Lower leg skin (tissue), 4 donors: ENCODE data around the gene HACD2. TPM values are rescaled to one million over a fixed set of nuclear protein-coding genes. Genes with fewer than 3 reads are reported as not detected.

Experiments
- DNase-seq, 2 donors: peaks; one replicate each; pipeline ENCODE4 v3.0.0-alpha.2; 2019; ENCODE audit warnings: low spot score in 2 of 2
- H3K4me3 ChIP-seq: fragments of 200-600 bp; sonication (generic); 2 replicates; pipeline ENCODE4 v1.5.1; 2017; ENCODE audit warnings: mild to moderate bottlenecking, low read depth; ENCODE audit not compliant: poor library complexity, severe bottlenecking
- POLR2A ChIP-seq, 2 donors: fragments of 450-650 bp; IDR thresholded peaks; one replicate each; pipeline ENCODE4 v1.6.1; 2016 to 2017; ENCODE audit warnings: antibody characterized with exemption in 2 of 2, mild to moderate bottlenecking in 1 of 2, moderate library complexity in 1 of 2
- WGBS, 2 donors: methylation state at CpG; one replicate each; pipeline ENCODE4 v1.1.5; 2018; 5-methylcytosine and 5-hydroxymethylcytosine counted together
- intact Hi-C: fragments of 100-400 bp; cut with DNase I; formaldehyde crosslinking; loops from one replicate; pipeline ENCODE4 v1.15.0; 2023; ENCODE audit warnings: low total_unique reads
- total RNA-seq, 4 donors: library from RNA; depleted of rRNA; stranded (reverse); fragments of >200 nt; gene quantifications; one replicate each; pipeline ENCODE4 v1.1.0, GENCODE V29; 2016
- TF ChIP-seq, protein P1 (sequence below), 3 donors: fragments of 450-650 bp; IDR thresholded peaks; one replicate each; pipeline ENCODE4 v1.5.1; 2016; ENCODE audit warnings: antibody characterized with exemption in 3 of 3, mild to moderate bottlenecking in 3 of 3, moderate library complexity in 2 of 3

Gene HACD2
- total RNA-seq, 4 donors from 2014 or later = 29.3 to 56.4 (median 40.2) TPM

DNA sequence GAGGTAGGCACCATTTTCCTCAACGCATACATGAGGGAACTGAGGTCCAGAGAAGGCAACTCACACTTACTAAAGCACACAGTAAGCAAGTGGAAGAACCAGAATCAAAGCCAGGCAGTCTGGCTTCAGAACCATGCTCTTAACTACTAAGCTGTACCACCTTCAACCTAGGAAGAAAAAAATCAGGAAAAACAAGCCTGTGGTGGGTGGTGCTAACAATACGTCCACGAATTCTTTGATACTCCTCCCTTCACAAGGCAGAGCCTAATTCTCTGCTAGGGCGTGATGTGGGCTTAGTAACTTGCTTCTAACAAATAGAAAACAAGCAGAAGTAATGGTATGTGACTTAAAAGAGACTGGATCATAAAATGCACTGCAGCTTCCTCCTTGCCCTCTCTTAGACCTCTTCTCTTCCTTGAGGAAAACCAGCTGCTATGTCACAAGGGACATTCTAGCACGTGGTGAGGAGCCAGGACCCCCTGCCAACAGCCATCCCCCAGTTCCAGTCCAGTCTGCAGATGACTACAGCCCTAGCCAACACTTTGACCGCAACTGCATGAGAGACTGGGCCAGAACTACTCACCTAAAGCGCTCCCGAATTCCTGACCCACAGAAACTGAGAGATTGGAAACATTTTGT lies 36.9 kb downstream of the HACD2 start:
- H3K4me3 ChIP-seq = no peak overlapping the region
- TF ChIP-seq, protein P1, sequence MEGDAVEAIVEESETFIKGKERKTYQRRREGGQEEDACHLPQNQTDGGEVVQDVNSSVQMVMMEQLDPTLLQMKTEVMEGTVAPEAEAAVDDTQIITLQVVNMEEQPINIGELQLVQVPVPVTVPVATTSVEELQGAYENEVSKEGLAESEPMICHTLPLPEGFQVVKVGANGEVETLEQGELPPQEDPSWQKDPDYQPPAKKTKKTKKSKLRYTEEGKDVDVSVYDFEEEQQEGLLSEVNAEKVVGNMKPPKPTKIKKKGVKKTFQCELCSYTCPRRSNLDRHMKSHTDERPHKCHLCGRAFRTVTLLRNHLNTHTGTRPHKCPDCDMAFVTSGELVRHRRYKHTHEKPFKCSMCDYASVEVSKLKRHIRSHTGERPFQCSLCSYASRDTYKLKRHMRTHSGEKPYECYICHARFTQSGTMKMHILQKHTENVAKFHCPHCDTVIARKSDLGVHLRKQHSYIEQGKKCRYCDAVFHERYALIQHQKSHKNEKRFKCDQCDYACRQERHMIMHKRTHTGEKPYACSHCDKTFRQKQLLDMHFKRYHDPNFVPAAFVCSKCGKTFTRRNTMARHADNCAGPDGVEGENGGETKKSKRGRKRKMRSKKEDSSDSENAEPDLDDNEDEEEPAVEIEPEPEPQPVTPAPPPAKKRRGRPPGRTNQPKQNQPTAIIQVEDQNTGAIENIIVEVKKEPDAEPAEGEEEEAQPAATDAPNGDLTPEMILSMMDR (IDR thresholded peaks at IDR 0.05) = no peak
- no peak for TF ChIP-seq POLR2A (IDR thresholded peaks at IDR 0.05)
- intact Hi-C loops = no loop called here
- no peak for DNase-seq
- WGBS, 2 donors = 73 to 79% methylated on average over 8 of the region's 8 CpGs

DNA sequence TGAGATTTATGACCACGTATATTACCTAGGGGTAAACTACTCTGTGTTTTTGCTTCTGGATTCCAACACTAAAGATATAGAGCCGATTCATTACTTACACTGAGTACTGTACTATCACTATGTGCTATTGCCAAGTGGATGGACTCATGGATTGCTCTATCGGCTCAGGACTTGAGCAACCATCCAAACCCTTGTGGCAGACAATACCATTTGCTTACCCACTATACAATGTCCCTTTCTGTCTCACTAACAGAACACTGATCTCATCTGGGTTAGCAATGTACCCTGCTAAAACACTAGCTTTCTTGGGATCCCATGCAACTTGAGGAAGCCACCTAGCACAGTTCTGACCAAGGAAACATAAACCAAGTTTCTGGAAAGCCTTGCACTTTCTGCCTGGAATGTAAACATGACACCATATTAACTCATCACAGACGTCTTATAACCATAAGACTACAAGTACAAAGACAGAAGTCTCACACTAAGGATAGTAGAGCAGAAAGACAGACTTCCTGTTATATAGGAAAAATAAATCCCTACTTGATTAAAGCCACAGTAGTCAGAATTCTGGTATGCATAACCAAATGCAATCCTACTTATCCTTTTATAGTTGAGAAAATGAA lies 38.6 kb downstream of the HACD2 start:
- WGBS, 2 donors = 69 to 74% methylated on average over 4 of the region's 4 CpGs
- intact Hi-C loops = no loop called here
- TF ChIP-seq POLR2A (IDR thresholded peaks at IDR 0.05) = no peak
- TF ChIP-seq, protein P1 (IDR thresholded peaks at IDR 0.05) = no peak
- no peak overlapping the region for H3K4me3 ChIP-seq
- no peak for DNase-seq

DNA sequence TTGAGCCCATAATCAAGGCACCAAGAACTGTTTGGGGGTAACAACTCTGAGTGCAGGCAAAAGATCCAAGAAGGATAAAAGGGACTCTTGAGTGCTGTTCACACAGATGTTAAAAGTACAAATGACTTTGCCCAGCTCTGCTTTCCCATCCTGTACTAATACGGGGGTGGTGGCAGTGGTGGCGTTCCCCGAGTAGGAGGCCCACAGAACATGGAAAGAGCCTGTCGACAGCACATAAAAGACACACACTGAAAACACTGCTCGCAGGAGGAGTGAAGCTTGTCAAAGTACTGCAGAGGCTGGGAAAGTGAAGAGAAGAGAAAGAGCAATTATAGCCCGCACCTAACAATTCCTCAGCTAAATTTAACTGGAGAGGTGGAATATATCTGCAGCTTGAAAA lies 40.9 kb downstream of the HACD2 start:
- WGBS, 2 donors = 81 to 87% methylated on average over 6 of the region's 6 CpGs
- intact Hi-C loops = no loop called here
- TF ChIP-seq, protein P1 (IDR thresholded peaks at IDR 0.05) = no peak
- no peak for TF ChIP-seq POLR2A (IDR thresholded peaks at IDR 0.05)
- DNase-seq = no peak
- no peak overlapping the region for H3K4me3 ChIP-seq

DNA sequence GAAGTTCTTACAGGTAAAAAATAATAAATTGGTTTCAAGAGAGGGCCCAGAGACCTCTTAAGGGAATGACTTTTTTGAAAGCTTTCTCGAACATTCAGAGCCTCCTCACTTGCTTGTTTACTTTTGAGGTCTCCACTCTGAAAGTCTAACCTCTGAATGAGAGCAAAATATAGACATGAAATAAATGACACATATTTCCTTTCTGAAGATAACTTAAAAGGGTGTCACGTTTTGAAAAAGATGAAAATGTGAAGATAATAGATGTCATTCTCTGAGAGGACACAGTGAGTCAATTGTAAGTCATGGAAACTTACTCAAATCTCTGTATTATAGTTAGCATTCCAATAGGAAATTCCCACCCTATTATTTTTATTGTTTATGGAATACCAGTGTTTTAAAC lies 44.6 kb downstream of the HACD2 start:
- no peak for TF ChIP-seq POLR2A (IDR thresholded peaks at IDR 0.05)
- TF ChIP-seq, protein P1 (IDR thresholded peaks at IDR 0.05) = no peak
- no peak for DNase-seq
- H3K4me3 ChIP-seq = no peak overlapping the region
- intact Hi-C loops = no loop called here
- 64 to 65% methylated on average over 2 of the region's 2 CpGs for WGBS, 2 donors

DNA sequence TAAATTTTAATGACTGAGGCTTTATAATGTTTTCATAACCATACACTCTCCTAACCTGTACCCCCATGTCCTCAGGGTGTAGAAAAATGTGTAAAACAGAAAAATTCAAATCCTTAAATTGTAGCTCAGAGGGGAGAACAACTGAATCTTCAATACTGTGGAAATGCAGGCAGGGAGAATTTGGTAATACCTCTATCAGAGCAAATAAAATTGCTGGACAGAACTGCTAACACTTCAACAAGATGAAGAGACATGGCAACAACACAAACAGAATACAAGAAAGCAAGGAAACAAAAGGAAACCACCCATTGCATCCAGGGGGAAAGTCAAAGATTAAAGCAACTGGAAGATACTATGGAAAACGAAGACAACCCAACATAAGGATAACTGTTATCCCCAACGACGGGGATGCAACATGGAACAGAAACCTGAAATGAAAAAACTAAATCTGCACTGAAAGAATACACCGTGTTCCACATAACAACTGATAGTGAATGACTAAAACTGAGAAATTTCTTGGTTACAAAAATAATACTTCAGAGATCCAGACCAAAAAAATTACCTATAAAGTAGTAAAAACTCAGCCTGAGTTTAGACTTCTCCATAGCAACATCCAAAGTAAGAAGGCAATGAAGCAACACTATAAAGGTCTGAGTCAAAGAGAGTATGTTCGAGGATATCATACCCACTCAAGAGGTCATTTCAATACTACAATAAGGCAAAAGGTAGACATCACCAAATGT lies 48.5 kb downstream of the HACD2 start:
- WGBS, 2 donors = 95 to 96% methylated on average over 5 of the region's 5 CpGs
- intact Hi-C loops = no loop called here
- DNase-seq = no peak

More for the DNA sequence above, 48.5 kb downstream of the HACD2 start:
- H3K4me3 ChIP-seq = no peak overlapping the region
- TF ChIP-seq, protein P1 (IDR thresholded peaks at IDR 0.05) = no peak
- no peak for TF ChIP-seq POLR2A (IDR thresholded peaks at IDR 0.05)
